ENCODE results near the gene RIN1. TPM values are rescaled to one million over a fixed set of nuclear protein-coding genes. Genes with fewer than 3 reads are reported as not detected.
"Not testable (repeated sequence)": the region's sequence is repeated elsewhere in the genome, so short reads cannot be mapped to it uniquely, and the experiment has no call there.

RIN1 gene
- total and polyA plus RNA-seq, 5 experiments from 2014 or later, result 2.7 to 8.0 (median 6.5) TPM

DNA sequence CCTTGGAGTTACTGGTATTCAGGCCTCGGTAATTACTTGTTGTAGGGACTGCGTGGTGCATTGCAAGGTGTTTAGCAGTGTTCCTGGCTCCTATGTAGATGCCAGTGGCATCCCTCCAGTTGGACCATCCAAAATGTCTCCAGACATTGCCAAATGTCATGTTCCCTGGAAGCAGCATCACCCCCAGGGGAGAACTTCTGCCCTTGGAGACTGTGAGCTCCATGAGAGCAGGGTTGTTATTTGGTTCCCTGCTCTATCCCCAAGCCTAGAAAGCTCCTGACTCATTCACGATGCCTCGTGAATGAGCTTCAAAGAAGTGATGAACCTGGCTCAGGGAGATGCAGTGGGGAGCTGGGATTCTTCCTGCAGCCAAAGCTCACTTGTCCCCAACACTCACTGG, 14.6 kb downstream of the RIN1 start:
- ATAC-seq (no peak), DNase-seq (no peak)
- Mint-ChIP-seq H3K27ac (peak overlapping the region in 7 of 10 donors; percentile 31 to 96 (median 92)), H3K9me3 (peaks cover 0 to 6% (median 0%) of the 10 kb centered on the region in 9 donors), H3K4me1 (peaks cover 36 to 78% (median 71%) of the 10 kb centered on the region in 4 donors), H3K4me3 (no peak overlapping the region), H3K36me3 (no peaks in the 10 kb centered on the region), H3K27me3 (no peaks in the 10 kb centered on the region)
- POLR2A ChIA-PET, result interaction anchor here (0.8 to 2.0 kb wide), 4 partner anchors 9 to 40 kb away, joined by 3 to 48 read pairs (median 4); no protein-coding TSS in a partner anchor

DNA sequence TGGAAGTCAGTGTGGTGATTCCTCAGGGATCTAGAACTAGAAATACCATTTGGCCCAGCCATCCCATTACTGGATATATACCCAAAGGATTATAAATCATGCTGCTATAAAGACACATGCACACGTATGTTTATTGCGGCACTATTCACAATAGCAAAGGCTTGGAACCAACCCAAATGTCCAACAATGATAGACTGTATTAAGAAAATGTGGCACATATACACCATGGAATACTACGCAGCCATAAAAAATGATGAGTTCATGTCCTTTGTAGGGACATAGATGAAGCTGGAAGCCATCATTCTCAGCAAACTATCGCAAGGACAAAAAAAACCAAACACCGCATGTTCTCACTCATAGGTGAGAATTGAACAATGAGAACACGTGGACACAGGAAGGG, 15.5 kb downstream of the RIN1 start:
- H3K9me3 Mint-ChIP-seq, ATAC-seq: not testable (repeated sequence)
- peaks cover 36 to 76% (median 69%) of the 10 kb centered on the region in 4 donors for H3K4me1 Mint-ChIP-seq

GRCh38 chr11:66320289-66320688, 15.9 kb downstream of the RIN1 start:
- H3K27me3 Mint-ChIP-seq, H3K36me3 Mint-ChIP-seq, H3K9me3 Mint-ChIP-seq, DNase-seq, ATAC-seq: not testable (repeated sequence)
- H3K4me1 Mint-ChIP-seq, result peaks cover 40 to 76% (median 69%) of the 10 kb centered on the region in 4 donors
- H3K27ac Mint-ChIP-seq, result peak overlapping the region; percentile 84 to 100 (median 99)
- POLR2A ChIA-PET, result interaction anchor here (1.3 kb wide), 1 partner anchor 8 kb away, joined by 6 read pairs; no protein-coding TSS in a partner anchor
- H3K4me3 Mint-ChIP-seq, result peak overlapping the region in 1 of 10 donors; percentile 42

More for the DNA sequence above, 15.5 kb downstream of the RIN1 start:
- POLR2A ChIA-PET, result interaction anchor here (1.3 kb wide), 1 partner anchor 8 kb away, joined by 6 read pairs; no protein-coding TSS in a partner anchor
- H3K36me3 Mint-ChIP-seq, H3K27me3 Mint-ChIP-seq, DNase-seq, H3K4me3 Mint-ChIP-seq: not testable (repeated sequence)
- peak overlapping the region in 5 of 10 donors; percentile 21 to 100 (median 80) for H3K27ac Mint-ChIP-seq

DNA sequence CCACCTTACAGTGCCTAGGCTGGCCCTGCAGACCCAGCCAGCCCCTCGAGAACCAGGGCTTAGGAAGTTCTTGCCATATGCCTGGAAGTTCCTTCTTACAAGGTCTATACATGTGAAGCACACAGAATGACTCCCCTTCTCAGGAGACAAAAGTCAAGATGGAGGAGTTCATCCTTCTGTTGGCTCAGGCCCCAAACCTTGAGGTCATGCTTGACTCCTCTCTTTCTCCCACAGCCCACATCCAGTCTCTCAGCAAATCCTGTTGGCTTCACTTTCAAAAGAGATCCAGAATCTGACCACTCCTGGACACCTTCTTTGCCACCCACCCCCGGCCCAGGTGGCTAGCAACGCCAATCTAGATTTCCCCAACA, 17.6 kb downstream of the RIN1 start:
- Mint-ChIP-seq H3K36me3 (peaks cover 0 to 4% (median 4%) of the 10 kb centered on the region in 3 donors), H3K27me3 (no peaks in the 10 kb centered on the region), H3K4me1 (peaks cover 42 to 82% (median 66%) of the 10 kb centered on the region in 4 donors), H3K27ac (peak overlapping the region; percentile 84 to 100 (median 100)), H3K9me3 (peaks cover 0 to 6% (median 0%) of the 10 kb centered on the region in 9 donors), H3K4me3 (peak overlapping the region; percentile 73 to 97 (median 90))
- POLR2A ChIA-PET, result interaction anchor here (1.2 to 7.7 kb wide), 8 partner anchors 7 to 53 kb away, joined by 3 to 126 read pairs (median 13); partner anchors contain the start of genes B4GAT1, BRMS1, RAB1B and RIN1
- DNase-seq (no peak), ATAC-seq (no peak)

GRCh38 chr11:66317723-66318599, 18.3 kb downstream of the RIN1 start:
- peaks cover 36 to 76% (median 60%) of the 10 kb centered on the region in 4 donors for H3K4me1 Mint-ChIP-seq
- ATAC-seq, result peak; percentile 72 to 85

GRCh38 chr11:66317322-66317722, 18.9 kb downstream of the RIN1 start:
- peak; percentile 23 to 34 for ATAC-seq
- POLR2A ChIA-PET, result interaction anchor here (0.5 to 7.7 kb wide), 25 partner anchors 8 to 1036 kb away, joined by 3 to 126 read pairs (median 4); partner anchors contain the start of genes B4GAT1, BRMS1, CCDC85B and CFL1
- H3K27me3 Mint-ChIP-seq, result no peaks in the 10 kb centered on the region

More at GRCh38 chr11:66317723-66318599, 18.3 kb downstream of the RIN1 start:
- peak overlapping the region; percentile 84 to 100 (median 100) for H3K27ac Mint-ChIP-seq
- no peaks in the 10 kb centered on the region for H3K27me3 Mint-ChIP-seq
- H3K36me3 Mint-ChIP-seq, result peaks cover 0 to 4% (median 4%) of the 10 kb centered on the region in 3 donors
- DNase-seq, result peak; percentile 75 to 98 (median 93)
- H3K9me3 Mint-ChIP-seq, result peaks cover 0 to 6% (median 0%) of the 10 kb centered on the region in 9 donors
- POLR2A ChIA-PET, result interaction anchor here (1.0 to 7.7 kb wide), 21 partner anchors 8 to 1035 kb away, joined by 3 to 126 read pairs (median 5); partner anchors contain the start of genes B4GAT1, BRMS1, CCDC85B and CFL1
- H3K4me3 Mint-ChIP-seq, result peak overlapping the region; percentile 73 to 97 (median 90)

GRCh38 chr11:66316849-66317251, 19.4 kb downstream of the RIN1 start, which contains the start of gene CD248:
CD248 (minus strand) TSS chr11:66317044; CDS start chr11:66317027, 17 bp downstream.
- peaks cover 0 to 4% (median 4%) of the 10 kb centered on the region in 3 donors for H3K36me3 Mint-ChIP-seq
- no peaks in the 10 kb centered on the region for H3K27me3 Mint-ChIP-seq
- ATAC-seq, result no peak
- peak within 1 kb of the TSS; percentile 73 to 99 (median 97) for H3K4me3 Mint-ChIP-seq
- H3K9me3 Mint-ChIP-seq, result peaks cover 0 to 6% (median 0%) of the 10 kb centered on the region in 9 donors
- peak in 5 of 10 donors; percentile 37 to 75 (median 61) for DNase-seq
- H3K27ac Mint-ChIP-seq, result peak within 1 kb of the TSS; percentile 92 to 100 (median 100)
- POLR2A ChIA-PET, result interaction anchor here (0.5 to 7.7 kb wide), 25 partner anchors 9 to 1456 kb away, joined by 3 to 126 read pairs (median 4); partner anchors contain the start of genes B4GAT1, BRMS1, CCDC85B and MALAT1
- H3K4me1 Mint-ChIP-seq, result peaks cover 30 to 65% (median 53%) of the 10 kb centered on the region in 4 donors

More at GRCh38 chr11:66317322-66317722, 18.9 kb downstream of the RIN1 start:
- H3K36me3 Mint-ChIP-seq, result peaks cover 0 to 4% (median 4%) of the 10 kb centered on the region in 3 donors
- peaks cover 0 to 6% (median 0%) of the 10 kb centered on the region in 9 donors for H3K9me3 Mint-ChIP-seq
- DNase-seq, result peak in 9 of 10 donors; percentile 58 to 88 (median 71)
- H3K4me1 Mint-ChIP-seq, result peaks cover 33 to 70% (median 57%) of the 10 kb centered on the region in 4 donors
- H3K4me3 Mint-ChIP-seq, result peak overlapping the region; percentile 73 to 97 (median 90)
- H3K27ac Mint-ChIP-seq, result peak overlapping the region; percentile 84 to 100 (median 100)

DNA sequence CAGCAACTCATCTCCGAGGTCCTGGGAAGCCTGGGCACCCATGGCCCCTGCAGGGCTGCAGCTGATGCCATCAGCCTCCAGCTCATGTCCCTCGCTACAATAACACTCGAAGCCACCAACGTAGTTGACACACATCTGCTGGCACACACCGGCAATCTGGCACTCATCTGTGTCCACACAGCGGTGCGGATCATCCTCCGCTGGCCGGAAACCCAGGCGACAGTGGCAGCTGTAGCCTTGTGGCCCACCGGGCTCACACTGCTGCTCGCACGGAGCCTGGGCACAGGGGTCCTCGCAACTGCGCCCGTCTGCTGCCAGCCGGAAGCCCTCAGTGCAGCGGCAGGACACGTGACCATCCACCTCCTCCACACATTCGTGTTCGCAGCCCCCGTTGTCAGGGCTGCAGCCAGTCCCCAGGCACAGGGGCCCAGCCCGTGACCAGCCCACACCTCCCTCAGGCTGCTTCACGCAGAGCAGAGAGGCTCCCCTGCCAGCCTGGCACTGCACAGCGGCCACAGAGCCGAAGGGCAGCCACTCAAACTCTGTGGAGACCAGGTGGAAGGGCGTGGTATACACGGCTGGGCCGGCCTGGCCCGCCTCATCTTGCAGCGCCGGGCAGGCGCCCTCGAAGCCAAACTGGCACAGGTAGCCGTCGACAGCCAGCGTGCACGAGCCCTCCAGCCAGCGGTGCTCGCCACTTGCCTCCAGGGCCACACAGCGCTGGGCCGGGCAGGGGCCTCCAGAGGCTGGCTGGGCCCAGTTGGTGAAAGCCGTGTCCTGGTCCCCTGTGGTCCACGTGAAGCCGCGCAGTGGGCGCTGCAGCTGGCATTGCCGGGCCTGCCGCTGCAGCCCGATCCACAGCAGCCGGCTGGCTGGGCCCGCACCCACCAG, 20.1 kb downstream of the RIN1 start:
- DNase-seq, result peak in 9 of 10 donors; percentile 46 to 86 (median 68)
- Mint-ChIP-seq H3K4me3 (peak overlapping the region; percentile 73 to 99 (median 96)), H3K27me3 (no peaks in the 10 kb centered on the region), H3K27ac (peak overlapping the region; percentile 92 to 100 (median 99)), H3K36me3 (peaks cover 0 to 4% (median 4%) of the 10 kb centered on the region in 3 donors), H3K9me3 (peaks cover 0 to 6% (median 0%) of the 10 kb centered on the region in 9 donors), H3K4me1 (peaks cover 31 to 60% (median 52%) of the 10 kb centered on the region in 4 donors)
- peak in 1 of 2 donors; percentile 6 for ATAC-seq
- POLR2A ChIA-PET, result interaction anchor here (0.6 to 7.7 kb wide), 22 partner anchors 9 to 1455 kb away, joined by 3 to 126 read pairs (median 5); partner anchors contain the start of genes B4GAT1, BRMS1, MALAT1 and MRPL11

DNA sequence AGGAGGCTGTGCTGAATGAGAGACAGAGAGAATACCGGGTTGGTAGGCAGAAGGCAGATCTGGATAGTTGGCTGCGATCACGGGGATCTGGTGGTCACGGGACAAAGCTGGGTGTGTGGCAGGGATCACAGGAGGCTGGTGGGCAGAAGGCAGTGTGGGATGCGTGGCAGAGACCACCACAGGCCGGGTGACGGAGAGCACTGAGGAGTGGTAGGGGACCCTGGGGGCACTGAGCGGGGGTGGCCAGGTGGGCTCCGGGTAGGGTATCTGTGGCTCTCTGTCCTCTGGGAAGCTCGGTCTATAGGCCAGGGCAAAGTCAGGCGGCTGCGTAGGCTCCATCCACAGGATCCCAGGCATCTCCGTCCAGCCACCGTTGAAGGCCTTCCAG, 20.7 kb downstream of the RIN1 start:
- Mint-ChIP-seq H3K27me3 (no peaks in the 10 kb centered on the region), H3K4me3 (peak overlapping the region; percentile 73 to 99 (median 96)), H3K9me3 (peaks cover 0 to 6% (median 0%) of the 10 kb centered on the region in 9 donors), H3K36me3 (peaks cover 0 to 4% (median 4%) of the 10 kb centered on the region in 3 donors), H3K4me1 (peaks cover 31 to 60% (median 50%) of the 10 kb centered on the region in 4 donors), H3K27ac (peak overlapping the region; percentile 92 to 100 (median 99))
- DNase-seq, result peak in 2 of 10 donors; percentile 20 to 58
- POLR2A ChIA-PET, result interaction anchor here (0.7 to 7.7 kb wide), 12 partner anchors 10 to 1182 kb away, joined by 3 to 126 read pairs (median 9); partner anchors contain the start of genes B4GAT1, BRMS1, MALAT1 and RAB1B
- ATAC-seq, result no peak

DNA sequence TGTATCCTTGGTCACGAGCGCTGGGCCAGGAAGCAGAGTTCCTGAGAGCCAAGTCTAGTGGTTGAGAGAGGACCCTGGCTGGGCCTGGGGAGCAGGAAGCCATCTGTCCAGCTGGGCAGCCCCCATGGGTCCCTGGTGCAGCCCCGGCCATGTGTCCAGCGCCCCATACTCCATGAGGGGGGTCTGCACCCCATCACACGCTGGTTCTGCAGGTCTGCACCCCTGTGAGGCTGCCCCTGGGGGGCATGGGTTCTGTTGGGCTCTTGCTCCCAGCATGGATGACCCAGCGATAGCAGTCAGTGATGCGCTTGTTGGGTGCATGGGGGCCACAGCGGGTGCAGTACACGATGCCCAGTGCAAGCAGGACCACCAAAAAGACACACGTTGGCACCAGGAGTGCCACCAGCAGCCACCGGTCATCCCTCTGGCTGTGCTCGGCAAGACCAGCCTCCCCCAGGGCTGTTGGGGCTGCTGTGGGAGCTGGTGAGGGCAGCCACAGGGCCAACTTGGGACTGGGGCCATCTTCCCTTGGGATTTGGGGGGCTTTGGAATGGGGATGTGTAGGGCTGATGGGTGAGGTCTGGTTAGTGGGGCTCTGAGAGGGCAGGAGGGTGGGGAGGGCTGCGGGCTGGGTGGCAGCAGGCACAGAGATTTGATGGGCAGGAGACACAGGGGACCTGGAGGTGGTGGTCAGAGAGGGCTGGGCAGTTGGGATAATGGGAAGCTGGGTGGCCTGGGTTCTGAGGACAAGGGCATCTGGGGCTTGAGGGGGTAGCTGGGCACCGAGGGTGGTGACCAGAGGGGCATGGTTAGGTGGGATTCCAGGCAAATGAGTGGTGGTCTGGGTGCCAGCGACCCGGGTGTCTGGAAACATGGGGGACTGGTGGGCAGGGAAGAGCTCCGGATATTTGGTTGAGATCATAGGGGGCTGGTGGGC, 21.4 kb downstream of the RIN1 start:
- Mint-ChIP-seq H3K4me3 (peak overlapping the region; percentile 73 to 99 (median 96)), H3K9me3 (peaks cover 0 to 6% (median 0%) of the 10 kb centered on the region in 9 donors), H3K27me3 (no peaks in the 10 kb centered on the region), H3K4me1 (peaks cover 31 to 55% (median 44%) of the 10 kb centered on the region in 4 donors), H3K27ac (peak overlapping the region; percentile 92 to 100 (median 99)), H3K36me3 (peaks cover 0 to 4% (median 4%) of the 10 kb centered on the region in 3 donors)
- POLR2A ChIA-PET, result interaction anchor here (0.9 to 7.7 kb wide), 9 partner anchors 7 to 990 kb away, joined by 3 to 126 read pairs (median 16); partner anchors contain the start of genes B4GAT1, BRMS1, RIN1 and YIF1A
- DNase-seq, result peak in 1 of 10 donors; percentile 60
- ATAC-seq, result no peak
